GM19238 (cell line): ENCODE results near the gene RNF212B.
"Not testable (repeated sequence)": the region's sequence is repeated elsewhere in the genome, so short reads cannot be mapped to it uniquely, and the experiment has no call there.

Experiments
- DNase-seq: peaks from one replicate; pipeline ENCODE4 v3.0.0; 2011; ENCODE audit warnings: low spot score; ENCODE audit not compliant: insufficient read length

The RNF212B gene

GRCh38 chr14:23242076-23242475, 4.3 kb downstream of the RNF212B start:
- no peak for DNase-seq

DNA sequence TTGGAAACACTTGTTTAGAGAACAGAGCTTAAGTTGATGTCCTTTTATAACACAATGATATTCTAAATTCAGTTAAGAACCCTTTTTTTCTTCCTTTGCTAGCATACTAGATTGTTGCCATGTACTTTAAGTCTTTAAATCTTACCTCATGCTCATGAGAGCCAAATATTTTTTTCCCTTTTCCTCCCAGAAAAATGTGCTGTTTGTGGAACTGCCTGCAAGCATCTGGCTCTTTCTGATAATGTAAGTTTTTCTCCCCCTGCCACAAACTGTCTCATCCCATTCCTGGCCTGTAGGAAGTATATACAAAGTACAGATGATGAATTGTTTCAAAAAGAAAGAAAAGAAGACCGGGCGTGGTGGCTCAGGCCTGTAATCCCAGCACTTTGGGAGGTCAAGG, 5.3 kb downstream of the RNF212B start:
- no peak for DNase-seq

DNA sequence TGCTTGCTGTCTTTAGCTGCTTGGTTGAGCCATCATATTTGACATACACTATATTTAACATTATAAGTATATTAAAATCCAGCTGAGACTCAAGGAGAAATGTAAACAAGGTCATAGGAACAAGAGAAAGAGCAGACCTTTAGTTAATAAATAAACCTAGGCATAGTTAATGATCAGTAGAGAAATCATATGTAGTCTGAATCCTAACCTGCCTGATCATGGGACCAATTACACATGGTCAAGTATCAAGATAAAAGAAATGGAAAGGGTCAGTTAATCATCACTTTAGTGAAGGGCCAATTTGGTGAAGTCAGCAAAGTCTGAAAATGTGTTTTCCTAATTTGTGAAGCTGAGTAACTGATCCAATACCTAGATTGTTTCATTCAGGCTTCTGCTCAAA, 7.5 kb downstream of the RNF212B start:
- no peak for DNase-seq

DNA sequence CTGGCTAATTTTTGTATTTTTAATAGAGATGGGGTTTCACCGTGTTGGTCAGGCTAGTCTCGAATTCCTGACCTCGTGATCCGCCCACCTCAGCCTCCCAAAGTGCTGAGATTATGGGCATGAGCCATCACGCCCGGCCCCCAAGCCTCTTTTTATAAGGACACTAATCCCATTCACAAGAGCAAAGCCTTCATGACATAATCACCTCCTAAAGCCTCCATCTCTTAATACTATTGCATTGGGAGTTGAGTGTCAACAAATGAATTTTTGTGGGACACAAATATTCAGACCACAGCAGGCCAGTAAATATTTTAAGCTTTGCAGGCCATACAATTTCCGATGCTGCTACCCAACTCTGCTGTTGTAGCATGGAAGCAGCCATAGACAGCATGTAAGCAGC, 10.9 kb downstream of the RNF212B start:
- DNase-seq, result no peak

- no peak for DNase-seq
These were observed 12.1 kb downstream of the RNF212B start for GRCh38 chr14:23249824-23250223.

- no peak for DNase-seq
These were observed 14.3 kb downstream of the RNF212B start for GRCh38 chr14:23252006-23252405.

DNA sequence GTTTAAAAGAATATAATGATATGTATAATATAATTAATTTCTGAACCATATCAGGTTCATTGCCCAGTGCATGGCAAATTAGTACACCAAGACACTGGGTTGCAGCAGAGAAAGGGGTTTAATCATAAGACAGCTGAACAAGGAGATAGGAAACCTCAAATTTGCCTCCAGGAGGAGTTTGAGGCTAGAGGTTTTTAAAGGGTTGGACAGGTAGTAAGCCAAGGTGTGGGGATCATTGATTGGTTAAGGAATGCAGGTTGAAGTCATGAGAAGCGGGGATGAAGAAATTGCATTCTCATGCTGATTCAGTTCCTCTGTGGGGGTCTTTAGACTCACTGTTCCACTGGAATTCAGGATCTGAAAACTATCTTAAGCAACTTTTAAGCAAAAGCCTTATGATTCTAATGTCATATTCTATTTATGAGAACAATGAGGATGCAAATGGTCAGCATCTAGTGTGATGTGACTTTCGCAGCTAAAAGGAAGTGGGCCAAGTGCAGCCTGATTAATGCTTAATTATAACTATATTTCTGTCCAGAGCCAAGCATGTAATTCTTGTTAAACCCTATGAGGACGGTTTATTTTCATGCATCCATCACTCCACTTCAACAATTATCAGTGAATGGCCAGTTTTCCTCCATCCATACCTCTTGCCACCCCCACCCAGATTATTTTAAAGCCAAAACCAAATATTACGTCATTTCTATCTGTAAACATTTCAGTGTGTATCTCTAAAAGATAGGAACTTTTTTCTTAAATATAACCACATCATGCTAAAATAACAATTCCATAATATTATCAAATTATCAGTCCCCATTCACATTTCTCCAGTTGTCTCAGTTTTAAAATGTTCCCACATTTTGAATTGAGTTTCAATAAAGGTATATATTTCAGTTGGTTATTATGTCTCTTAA, 14.9 kb downstream of the RNF212B start:
- DNase-seq, result no peak

DNA sequence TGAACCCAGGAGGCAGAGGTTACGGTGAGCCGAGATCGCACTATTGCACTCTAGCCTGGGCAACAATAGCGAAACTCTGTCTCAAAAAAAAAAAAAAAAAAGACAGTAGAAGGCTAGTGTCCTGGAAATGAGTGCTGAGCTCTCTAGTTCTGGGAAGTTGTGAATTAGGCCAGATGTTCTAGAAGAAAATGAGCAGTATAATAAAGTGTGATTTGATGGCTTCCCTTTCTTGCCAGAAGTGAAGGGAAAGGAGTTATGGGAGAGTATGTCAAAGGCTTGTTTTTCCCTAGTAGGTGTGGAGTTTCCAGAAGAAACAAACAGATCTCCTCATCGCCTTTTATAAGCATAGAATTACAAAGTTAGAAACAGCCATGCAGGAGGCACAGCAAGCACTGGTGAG, 20.5 kb downstream of the RNF212B start:
- DNase-seq, result no peak

DNA sequence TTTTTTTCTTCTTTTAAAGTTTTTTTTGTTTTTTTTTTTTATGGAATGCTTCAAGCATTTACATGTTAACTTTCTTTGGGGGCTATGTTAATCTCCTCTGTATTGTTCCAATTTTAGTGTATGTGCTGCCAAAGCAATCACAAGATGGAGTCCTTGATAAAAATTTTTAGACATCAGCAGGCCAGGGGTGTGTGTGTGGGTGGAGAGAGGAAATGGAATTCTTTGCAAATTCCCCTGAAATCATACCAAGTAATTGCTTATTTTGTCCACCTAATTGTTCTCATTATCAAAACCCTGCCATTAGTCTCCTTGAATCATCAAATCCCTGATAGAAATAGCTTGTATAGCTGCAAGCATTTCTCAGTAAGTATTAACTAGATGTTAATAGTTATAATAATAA, 21.7 kb downstream of the RNF212B start:
- DNase-seq, result no peak

DNA sequence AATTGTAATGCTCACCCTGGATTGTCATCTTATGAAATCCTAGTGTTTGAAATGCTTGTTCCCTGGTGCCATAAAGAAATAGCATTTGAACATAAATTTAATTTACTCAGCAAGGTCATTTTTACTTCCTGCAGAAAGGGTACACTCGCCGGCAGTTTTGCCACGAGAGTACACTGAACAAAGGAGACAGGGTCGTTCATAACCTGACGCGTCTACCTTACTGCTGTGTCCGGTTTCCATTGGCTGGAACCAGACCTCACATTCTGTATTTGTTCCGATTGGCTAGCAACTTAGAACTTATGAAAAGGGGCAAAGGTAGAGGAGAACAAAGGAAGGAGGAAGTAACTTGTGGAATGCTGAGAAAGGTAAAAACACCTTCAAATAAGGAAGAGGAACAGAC, 23.1 kb downstream of the RNF212B start:
- not testable (repeated sequence) for DNase-seq

- DNase-seq, result no peak
These were observed 31.5 kb downstream of the RNF212B start for GRCh38 chr14:23269193-23269592.

- no peak for DNase-seq
These were observed 37.7 kb downstream of the RNF212B start for GRCh38 chr14:23275412-23275811.

DNA sequence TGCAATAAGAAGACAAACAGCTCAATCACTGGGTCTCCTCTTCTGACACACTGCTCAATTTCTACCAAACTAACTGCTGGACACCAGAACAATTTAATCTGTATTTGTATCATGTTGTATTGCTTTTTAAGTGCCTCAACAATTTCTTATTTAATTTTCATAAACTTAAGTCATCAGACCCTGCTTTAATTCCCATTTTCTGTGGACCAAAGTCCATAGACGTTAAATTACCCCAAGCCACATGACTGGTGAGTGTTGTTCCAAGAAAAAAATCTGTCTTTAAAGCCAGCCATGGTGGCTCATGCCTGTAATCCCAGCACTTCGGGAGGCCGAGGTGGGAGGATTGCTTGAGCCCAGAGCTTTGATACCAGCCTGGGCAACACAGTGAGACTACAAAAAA, 39.5 kb downstream of the RNF212B start:
- no peak for DNase-seq

GRCh38 chr14:23277928-23278327, 40.2 kb downstream of the RNF212B start:
- DNase-seq, result not testable (repeated sequence)

GRCh38 chr14:23281247-23281646, 43.5 kb downstream of the RNF212B start:
- DNase-seq, result no peak

DNA sequence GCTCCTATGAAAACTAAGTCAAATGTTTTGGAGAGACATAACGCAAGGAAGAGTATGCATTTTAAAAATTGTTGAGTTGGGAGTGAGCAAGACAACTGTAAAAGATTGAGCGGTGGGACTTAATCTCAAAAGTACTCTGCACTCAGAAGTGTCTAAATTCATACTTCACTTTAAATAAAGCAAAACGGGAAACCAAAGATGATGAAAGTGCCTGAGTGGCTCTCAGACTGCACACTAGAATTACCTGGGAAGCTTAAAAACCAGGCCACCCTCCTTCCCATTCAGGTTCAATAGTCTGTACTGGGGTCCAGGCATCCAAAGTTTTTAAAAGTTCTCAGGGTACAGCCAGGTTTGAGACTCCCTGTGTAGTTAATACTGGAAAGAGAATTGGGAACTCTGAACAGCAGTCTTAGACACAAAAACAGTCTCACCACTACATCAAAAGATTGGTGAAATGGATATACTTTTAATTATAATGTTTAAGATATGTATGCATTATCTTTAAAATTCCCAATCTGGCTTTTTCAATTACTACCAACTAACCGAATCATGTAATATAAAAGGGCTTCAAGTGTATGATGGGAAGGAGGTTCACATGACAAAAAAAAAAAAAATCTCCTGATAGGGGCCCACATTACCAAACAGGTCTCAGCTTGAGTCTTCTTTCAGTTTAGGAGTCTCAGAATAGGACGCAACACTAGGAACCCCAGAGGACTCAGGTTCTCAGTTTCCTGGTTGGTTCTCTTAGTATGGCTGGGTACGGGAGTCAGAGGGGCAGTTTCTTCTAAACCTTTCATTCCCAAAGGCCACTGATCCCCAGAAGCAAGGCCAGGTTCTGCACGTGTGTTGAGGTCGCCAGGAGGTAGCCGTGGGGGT, 47.2 kb downstream of the RNF212B start:
- DNase-seq, result peak; percentile 27

DNA sequence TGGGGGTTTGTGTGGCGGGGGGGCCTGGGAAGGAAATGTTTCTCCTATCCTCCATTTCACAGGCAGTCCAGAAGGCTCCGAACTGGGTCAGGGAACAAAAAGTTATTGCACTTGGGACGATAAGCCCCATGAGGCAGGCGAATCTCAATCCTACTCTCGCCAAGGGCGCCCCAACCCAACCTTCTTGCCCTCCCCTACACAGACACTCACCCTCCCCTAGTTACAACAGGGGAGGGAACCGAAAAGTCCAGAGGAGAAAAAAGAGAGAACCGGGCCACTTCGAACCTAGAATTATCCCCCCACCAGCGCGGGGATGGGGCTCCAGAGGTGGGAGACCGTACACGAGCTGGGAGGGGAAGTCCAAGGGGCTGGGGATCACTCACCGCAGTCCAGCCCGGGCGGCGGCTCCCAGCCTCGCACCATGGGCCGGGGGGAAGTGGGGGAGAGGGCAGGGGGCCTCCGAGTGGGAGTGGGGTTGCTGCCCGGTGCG, 47.8 kb downstream of the RNF212B start:
- no peak for DNase-seq

- peak; percentile 96 for DNase-seq
These were observed 48.5 kb downstream of the RNF212B start, which contains the start of gene HOMEZ for GRCh38 chr14:23286020-23286901. TSS of gene HOMEZ (minus strand) at chr14:23286132. CDS start at chr14:23285952, 180 bp downstream.

DNA sequence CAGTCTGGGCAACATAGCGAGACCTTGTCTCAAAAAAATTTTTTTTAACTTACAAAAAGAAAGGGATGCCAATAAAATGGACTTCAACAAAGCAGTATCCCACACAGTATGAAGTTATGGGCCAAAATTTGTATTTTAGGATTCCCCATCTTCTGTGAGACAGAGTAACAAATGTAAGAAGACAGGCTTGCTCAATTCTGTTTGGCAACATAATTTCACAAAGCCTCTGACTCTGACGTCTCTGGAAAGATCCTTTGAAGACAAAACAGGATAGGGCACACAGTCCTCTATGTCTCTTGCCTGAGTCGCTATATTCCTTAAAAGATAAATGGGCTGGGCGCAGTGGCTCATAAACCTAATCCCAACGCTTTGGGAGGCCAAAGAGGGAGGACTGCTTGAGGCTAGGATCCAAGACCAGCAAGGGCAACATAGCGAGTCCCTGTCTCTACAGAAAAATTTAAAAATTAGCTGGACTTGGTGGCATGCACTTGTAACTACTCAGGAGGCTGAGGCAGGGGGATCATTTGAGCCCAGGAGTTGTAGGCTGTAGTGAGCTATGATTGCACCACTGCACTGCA, 49.3 kb downstream of the RNF212B start:
- no peak for DNase-seq

DNA sequence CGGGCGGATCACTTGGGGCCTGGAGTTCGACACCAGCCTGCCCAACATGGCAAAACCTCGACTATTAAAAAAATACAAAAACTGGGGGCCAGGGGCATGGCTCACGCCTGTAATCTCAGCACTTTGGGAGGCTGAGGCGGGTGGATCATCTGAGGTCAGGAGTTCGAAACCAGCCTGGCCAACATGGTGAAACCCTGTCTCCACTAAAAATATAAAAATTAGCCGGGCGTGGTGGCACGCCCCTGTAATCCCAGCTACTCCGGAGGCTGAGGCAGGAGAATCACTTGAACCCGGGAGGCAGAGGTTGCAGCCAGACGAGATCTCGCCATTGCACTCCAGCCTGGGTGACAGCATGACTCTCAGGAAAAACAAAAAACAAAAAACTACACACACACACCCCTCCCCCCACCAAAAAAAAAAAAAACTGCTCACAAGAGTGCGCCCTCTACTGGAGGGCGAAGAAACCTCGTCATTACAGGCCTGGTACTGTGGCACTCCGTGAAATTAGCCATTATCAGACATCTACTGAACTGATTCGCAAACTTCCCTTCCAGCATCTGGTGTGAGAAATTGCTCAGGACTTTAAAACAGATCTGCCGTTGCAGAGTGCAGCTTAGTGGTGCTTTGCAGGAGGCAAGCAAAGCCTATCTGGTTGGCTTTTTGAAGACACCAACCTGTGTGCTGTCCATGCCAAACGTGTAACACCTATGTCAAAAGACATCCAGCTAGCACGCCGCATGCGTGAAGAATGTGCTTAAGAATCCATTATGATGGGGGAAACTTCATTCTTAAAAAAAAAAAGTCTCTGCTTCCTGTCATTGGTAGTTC, 57.2 kb downstream of the RNF212B start:
- no peak for DNase-seq
